B cell (primary cell): Measurements from ENCODE around the gene TGFA. TPM values are rescaled to one million over a fixed set of nuclear protein-coding genes. Genes with fewer than 3 reads are reported as not detected.

Experiments used
- ATAC-seq: fragments of 200-7000 bp; cut with Tn5 transposase; one replicate; pipeline ENCODE4 v1.10.0; 2021; ENCODE audit warnings: low read depth, mild to moderate bottlenecking, moderate number of reproducible peaks, moderate library complexity
- CTCF ChIA-PET: fragments of 350-600 bp; sonication (Branson Sonifier 250); formaldehyde crosslinking; loops from one replicate; lab custom pipeline; 2021; ENCODE audit warnings: antibody characterized with exemption, inconsistent platforms; lab: Charles Lee
- POLR2A ChIA-PET: fragments of 350-600 bp; sonication (Branson Sonifier 250); formaldehyde crosslinking; loops from one replicate; lab custom pipeline; 2021; ENCODE audit warnings: antibody characterized with exemption; lab: Charles Lee
- DNase-seq: peaks from one replicate; pipeline ENCODE4 v3.0.0; 2013
- H2AFZ ChIP-seq: 2 replicates; pipeline ENCODE4 v1.6.1; 2012; ENCODE audit warnings: mild to moderate bottlenecking, low read depth, low read length; ENCODE audit not compliant: insufficient read depth, poor library complexity, severe bottlenecking
- H3K27ac ChIP-seq, 2 donors: 1 replicate in 1 of 2; 2 replicates in 1 of 2; pipeline ENCODE4 v1.5.1; 2012 to 2013; ENCODE audit warnings: low read length in 2 of 2, mild to moderate bottlenecking in 2 of 2, moderate library complexity in 1 of 2
- H3K27me3 ChIP-seq, 4 experiments: fragments of 200-600 bp in 1 of 4; sonication (generic) in 1 of 4; replicated peaks in 1 of 4; 1 replicate in 2 of 4; 2 replicates in 2 of 4; pipeline versions ENCODE4 v1.6.1 to v1.7.0; 2013 to 2016; ENCODE audit warnings: low read length in 3 of 4, mild to moderate bottlenecking in 2 of 4, mixed read lengths in 1 of 4, moderate library complexity in 1 of 4; ENCODE audit not compliant: insufficient read depth in 4 of 4, control insufficient read depth in 3 of 4; ENCODE audit errors: control extremely low read depth in 1 of 4
- H3K36me3 ChIP-seq, 2 experiments: replicated peaks in 1 of 2; 1 replicate in 1 of 2; 2 replicates in 1 of 2; pipeline versions ENCODE4 v1.6.1 to v1.7.1; 2013; ENCODE audit warnings: low read length in 1 of 2; ENCODE audit not compliant: insufficient read depth in 2 of 2, control insufficient read depth in 1 of 2; ENCODE audit errors: control extremely low read depth in 1 of 2, extremely low read depth in 1 of 2
- H3K4me1 ChIP-seq, 2 donors: fragments of 200-600 bp in 1 of 2; sonication (generic) in 1 of 2; 1 replicate in 1 of 2; 2 replicates in 1 of 2; pipeline versions ENCODE4 v1.5.1 to v1.6.1; 2013 to 2017; ENCODE audit warnings: low read length in 2 of 2; ENCODE audit not compliant: control insufficient read depth in 2 of 2, insufficient read depth in 2 of 2
- H3K4me2 ChIP-seq: replicated peaks from 2 replicates; pipeline ENCODE3; 2012; ENCODE audit warnings: mild to moderate bottlenecking, low read depth, low read length; ENCODE audit not compliant: poor library complexity, severe bottlenecking
- H3K4me3 ChIP-seq, 5 experiments: fragments of 200-600 bp in 1 of 5; sonication (generic) in 1 of 5; 1 replicate in 3 of 5; 2 replicates in 2 of 5; pipeline versions ENCODE4 v1.5.1 to v1.7.0; 2011 to 2016; ENCODE audit warnings: low read length in 4 of 5, mild to moderate bottlenecking in 4 of 5, low read depth in 2 of 5, control low read depth in 1 of 5, moderate library complexity in 1 of 5; ENCODE audit not compliant: insufficient read depth in 1 of 5; ENCODE audit errors: control extremely low read depth in 1 of 5, extremely low read depth in 1 of 5
- H3K79me2 ChIP-seq: fragments of 200-600 bp; sonication (generic); one replicate; pipeline ENCODE4 v1.6.0; 2016; ENCODE audit warnings: low read length; ENCODE audit not compliant: control insufficient read depth, insufficient read depth
- H3K9ac ChIP-seq: fragments of 200-600 bp; sonication (generic); 2 replicates; pipeline ENCODE4 v1.6.1; 2017; ENCODE audit warnings: mild to moderate bottlenecking, low read length, moderate library complexity
- H3K9me3 ChIP-seq, 3 donors: one replicate each; pipeline versions ENCODE4 v1.6.1 to v1.7.1; 2013; ENCODE audit warnings: low read length in 2 of 3; ENCODE audit not compliant: control insufficient read depth in 2 of 3, insufficient read depth in 1 of 3; ENCODE audit errors: control extremely low read depth in 1 of 3
- H4K20me1 ChIP-seq: 2 replicates; pipeline ENCODE4 v1.6.0; 2012; ENCODE audit warnings: mild to moderate bottlenecking, low read length; ENCODE audit not compliant: insufficient read depth, control insufficient read depth, poor library complexity, severe bottlenecking
- H3K27ac Mint-ChIP-seq: one replicate; pipeline ENCODE4 v1.8.0; 2021; ENCODE audit warnings: mixed read lengths
- H3K27me3 Mint-ChIP-seq: one replicate; pipeline ENCODE4 v1.8.0; 2021; ENCODE audit warnings: mixed read lengths
- H3K4me1 Mint-ChIP-seq: one replicate; pipeline ENCODE4 v1.8.0; 2021; ENCODE audit warnings: mixed read lengths
- H3K4me3 Mint-ChIP-seq: one replicate; pipeline ENCODE4 v1.8.0; 2021; ENCODE audit warnings: mixed read lengths
- H3K9me3 Mint-ChIP-seq: one replicate; pipeline ENCODE4 v1.8.0; 2022; ENCODE audit warnings: mixed read lengths; ENCODE audit not compliant: insufficient read depth
- CTCF ChIP-seq: fragments of 200-600 bp; IDR thresholded peaks from one replicate; pipeline ENCODE4 v1.8.0; 2022; ENCODE audit warnings: antibody characterized with exemption, mild to moderate bottlenecking
- EZH2 ChIP-seq: IDR thresholded peaks from 2 replicates; pipeline ENCODE4 v1.6.1; 2012; ENCODE audit warnings: borderline replicate concordance, low read depth, mild to moderate bottlenecking, moderate library complexity, low read length; ENCODE audit not compliant: insufficient read depth, poor library complexity, severe bottlenecking
- WGBS: methylation state at CpG from one replicate; pipeline ENCODE4 v1.1.5; 2013; ENCODE audit warnings: missing lambda C conversion rate; ENCODE audit not compliant: insufficient coverage; 5-methylcytosine and 5-hydroxymethylcytosine counted together
- intact Hi-C: fragments of 100-400 bp; cut with micrococcal nuclease; formaldehyde crosslinking; loops from one replicate; pipeline ENCODE4 v1.10.0; 2022
- polyA plus RNA-seq: library from polyadenylated mRNA; depleted of rRNA; stranded (reverse); fragments of >200 nt; gene quantifications from 2 replicates; pipeline ENCODE4 v1.2.3, GENCODE V29; 2012
- total RNA-seq, 2 donors: library from RNA; stranded (reverse); fragments of 120-200 nt in 1 of 2; gene quantifications; 1 replicate in 1 of 2; 2 replicates in 1 of 2; pipeline versions ENCODE4 v1.2.3 to v1.2.4, GENCODE V29; 2013 to 2022

TGFA gene
- total and polyA plus RNA-seq, 2 donors (not counting 1 experiment from before 2014, with no cell fraction given), result 0.04 TPM; not detected in 1

DNA sequence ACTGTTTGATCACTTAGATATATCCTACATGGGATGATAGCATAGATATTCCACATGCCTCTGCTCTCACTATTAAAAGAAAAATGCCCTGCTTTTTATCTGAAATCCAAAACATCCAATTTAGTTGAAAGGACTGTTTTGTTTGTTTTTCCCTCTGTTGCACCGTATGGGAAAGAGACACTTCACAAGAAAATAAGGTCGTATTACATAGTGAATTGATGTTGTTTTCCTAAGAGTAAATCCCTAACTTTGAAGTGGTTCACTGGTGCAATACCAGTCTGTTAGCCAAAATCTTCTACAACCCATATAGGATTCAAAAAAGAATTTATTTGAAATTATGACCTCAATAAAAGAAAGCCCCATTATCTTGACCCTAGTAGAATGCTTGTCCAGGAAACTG is 18.1 kb downstream of the TGFA start:
- Histone ChIP-seq H3K4me2 (no peak overlapping the region), H3K36me3 (no peaks in the 10 kb centered on the region), H2AFZ (no peak overlapping the region), H3K27me3 (peaks cover 0 to 9% (median 3%) of the 10 kb centered on the region in 4 experiments), H3K27ac (no peak overlapping the region), H3K79me2 (no peaks in the 10 kb centered on the region), H3K9me3 (peaks cover 0 to 6% (median 0%) of the 10 kb centered on the region in 3 donors), H3K4me1 (no peaks in the 10 kb centered on the region), H3K9ac (no peak overlapping the region), H4K20me1 (no peaks in the 10 kb centered on the region), H3K4me3 (no peak overlapping the region)
- POLR2A ChIA-PET, result no interaction called here
- H3K9me3 Mint-ChIP-seq, result peaks cover 4% of the 10 kb centered on the region
- CTCF ChIA-PET, result no interaction called here
- intact Hi-C loops, result no loop called here
- TF ChIP-seq CTCF (no peak), EZH2 (no peak)
- no CpG with 5 or more reads among the region's 2 CpGs for WGBS
- DNase-seq (no peak), ATAC-seq (no peak)
- H3K27ac Mint-ChIP-seq, result no peak overlapping the region
- H3K4me3 Mint-ChIP-seq, result no peak overlapping the region
- H3K27me3 Mint-ChIP-seq, result peaks cover 22% of the 10 kb centered on the region
- H3K4me1 Mint-ChIP-seq, result peaks cover 10% of the 10 kb centered on the region

DNA sequence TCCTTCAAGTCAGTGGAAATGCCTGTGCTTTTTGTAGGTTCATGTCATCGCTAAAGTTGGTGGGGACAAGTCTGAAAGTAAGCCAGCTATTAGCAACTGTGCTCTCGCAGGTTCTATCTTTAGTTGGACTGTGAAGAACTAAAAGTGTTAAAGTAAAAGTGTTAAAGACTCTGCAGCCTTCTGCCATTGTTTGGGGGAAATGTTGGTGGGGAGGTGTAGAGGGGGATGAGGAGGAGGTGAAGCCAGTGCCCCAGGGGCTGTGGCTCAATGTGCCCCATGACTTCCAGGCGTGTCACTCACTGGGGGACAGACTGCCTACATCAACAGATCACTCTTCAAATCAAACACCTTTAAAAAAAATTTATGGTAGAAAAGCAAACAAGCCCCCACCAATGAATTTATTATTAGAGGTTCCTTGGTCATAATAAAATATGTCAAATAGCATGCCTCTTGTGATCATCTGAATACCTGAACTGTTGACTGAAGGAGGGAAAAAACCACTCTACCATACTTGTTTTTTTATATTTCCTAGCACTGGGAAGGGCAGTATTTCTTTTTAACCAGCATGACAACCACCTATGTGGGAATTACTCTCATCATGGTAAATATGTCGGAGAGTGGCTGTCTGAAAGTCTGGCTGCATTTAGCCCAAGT is 19.3 kb downstream of the TGFA start:
- H3K27ac Mint-ChIP-seq, result no peak overlapping the region
- POLR2A ChIA-PET, result no interaction called here
- no peak overlapping the region for H3K27ac ChIP-seq
- CTCF ChIA-PET, result no interaction called here
- H2AFZ ChIP-seq, result no peak overlapping the region
- H3K79me2 ChIP-seq, result no peaks in the 10 kb centered on the region
- no peak for TF ChIP-seq CTCF
- peaks cover 4% of the 10 kb centered on the region for H3K9me3 Mint-ChIP-seq
- DNase-seq (no peak), ATAC-seq (no peak)
- peaks cover 0 to 9% (median 3%) of the 10 kb centered on the region in 4 experiments for H3K27me3 ChIP-seq
- no peak overlapping the region for H3K4me3 Mint-ChIP-seq
- peaks cover 0 to 6% (median 0%) of the 10 kb centered on the region in 3 donors for H3K9me3 ChIP-seq
- no peak overlapping the region for H3K4me3 ChIP-seq
- no peaks in the 10 kb centered on the region for H4K20me1 ChIP-seq
- 100% methylated on average over 2 of the region's 4 CpGs for WGBS
- peaks cover 19% of the 10 kb centered on the region for H3K27me3 Mint-ChIP-seq
- no peak overlapping the region for H3K9ac ChIP-seq
- intact Hi-C loops, result no loop called here
- no peaks in the 10 kb centered on the region for H3K4me1 ChIP-seq
- no peaks in the 10 kb centered on the region for H3K36me3 ChIP-seq
- H3K4me1 Mint-ChIP-seq, result peaks cover 10% of the 10 kb centered on the region
- H3K4me2 ChIP-seq, result no peak overlapping the region
